ENCODE data around the gene PDZD4.

DNA sequence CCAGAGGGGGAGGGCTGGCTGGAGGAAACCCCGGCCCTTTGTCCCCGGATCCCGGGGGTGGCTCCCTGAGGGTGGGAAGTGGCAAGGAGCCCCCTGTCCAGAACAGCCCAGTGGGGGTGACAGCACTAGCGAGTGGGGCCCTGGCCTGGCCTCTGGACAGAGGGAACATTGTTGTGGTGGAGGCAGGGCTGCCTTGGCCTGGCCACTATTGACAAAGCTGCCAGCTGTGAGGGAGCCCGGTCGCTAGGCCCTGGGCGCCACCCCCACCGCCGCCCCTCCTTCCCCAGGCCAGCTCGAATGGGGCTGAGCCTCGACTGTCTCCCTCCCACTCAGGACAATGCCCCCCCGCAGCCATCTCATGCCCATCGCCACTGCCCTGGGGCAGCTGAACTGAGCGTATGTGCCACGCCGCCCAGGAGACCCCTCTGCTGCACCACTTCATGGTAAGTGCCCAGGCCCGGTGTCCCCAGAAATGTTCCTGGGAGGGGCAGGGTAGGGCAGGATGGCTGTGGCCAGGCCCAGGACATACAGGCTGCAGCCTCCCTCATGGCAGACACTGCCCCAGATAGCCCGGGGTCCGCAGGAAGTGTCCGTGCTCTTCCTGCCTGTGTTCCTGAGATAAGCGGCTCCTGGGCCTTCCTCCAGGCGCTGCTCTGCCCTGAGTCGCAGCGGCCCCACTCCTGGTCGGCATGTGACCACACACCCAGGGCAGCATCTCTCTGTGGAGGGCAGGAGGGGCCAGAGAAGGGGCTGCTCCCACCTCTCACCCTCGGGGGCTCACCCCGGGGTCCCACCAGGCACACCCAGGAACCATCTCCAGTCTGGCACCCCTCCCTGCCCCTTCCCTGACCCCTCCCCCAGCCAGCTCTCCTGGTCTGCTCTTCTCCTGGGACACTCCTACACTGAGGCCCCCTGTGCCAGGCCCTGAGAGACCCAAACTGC, 64.9 kb downstream of the PDZD4 start:
- TF ChIP-seq, protein P1, sequence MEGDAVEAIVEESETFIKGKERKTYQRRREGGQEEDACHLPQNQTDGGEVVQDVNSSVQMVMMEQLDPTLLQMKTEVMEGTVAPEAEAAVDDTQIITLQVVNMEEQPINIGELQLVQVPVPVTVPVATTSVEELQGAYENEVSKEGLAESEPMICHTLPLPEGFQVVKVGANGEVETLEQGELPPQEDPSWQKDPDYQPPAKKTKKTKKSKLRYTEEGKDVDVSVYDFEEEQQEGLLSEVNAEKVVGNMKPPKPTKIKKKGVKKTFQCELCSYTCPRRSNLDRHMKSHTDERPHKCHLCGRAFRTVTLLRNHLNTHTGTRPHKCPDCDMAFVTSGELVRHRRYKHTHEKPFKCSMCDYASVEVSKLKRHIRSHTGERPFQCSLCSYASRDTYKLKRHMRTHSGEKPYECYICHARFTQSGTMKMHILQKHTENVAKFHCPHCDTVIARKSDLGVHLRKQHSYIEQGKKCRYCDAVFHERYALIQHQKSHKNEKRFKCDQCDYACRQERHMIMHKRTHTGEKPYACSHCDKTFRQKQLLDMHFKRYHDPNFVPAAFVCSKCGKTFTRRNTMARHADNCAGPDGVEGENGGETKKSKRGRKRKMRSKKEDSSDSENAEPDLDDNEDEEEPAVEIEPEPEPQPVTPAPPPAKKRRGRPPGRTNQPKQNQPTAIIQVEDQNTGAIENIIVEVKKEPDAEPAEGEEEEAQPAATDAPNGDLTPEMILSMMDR (conservative IDR thresholded peaks at IDR 0.05): no peak
- TF ChIP-seq ZFX (IDR thresholded peaks at IDR 0.05): no peak
